Kidney (tissue), 14 donors: ENCODE measurements around the gene CHD5. TPM values are rescaled to one million over a fixed set of nuclear protein-coding genes. Genes with fewer than 3 reads are reported as not detected.

Source experiments
- DNase-seq, 5 donors: peaks; one replicate each; pipeline ENCODE4 v3.0.0-alpha.2; 2013 to 2020
- FAIRE-seq: peaks from 2 replicates; lab custom pipeline; 2012; peaks lifted over from hg19 to GRCh38; lab: Jason Lieb, UNC
- H3K27ac ChIP-seq, 2 donors: one replicate each; pipeline ENCODE4 v1.7.0; 2013; ENCODE audit warnings: low read depth in 2 of 2, low read length in 2 of 2, inconsistent platforms in 1 of 2
- H3K27me3 ChIP-seq: one replicate; pipeline ENCODE4 v1.7.1; 2013; ENCODE audit warnings: low read length, inconsistent platforms; ENCODE audit not compliant: control insufficient read depth, insufficient read depth
- H3K36me3 ChIP-seq, 3 donors: one replicate each; pipeline versions ENCODE4 v1.7.0 to v1.7.1; 2013; ENCODE audit warnings: low read length in 3 of 3, control low read depth in 1 of 3, inconsistent platforms in 1 of 3; ENCODE audit not compliant: insufficient read depth in 3 of 3, control insufficient read depth in 2 of 3
- H3K4me1 ChIP-seq, 3 donors: one replicate each; pipeline versions ENCODE4 v1.7.0 to v1.7.1; 2013; ENCODE audit warnings: low read length in 3 of 3, inconsistent platforms in 1 of 3, low read depth in 1 of 3; ENCODE audit not compliant: control insufficient read depth in 2 of 3, insufficient read depth in 2 of 3
- H3K4me3 ChIP-seq, 3 donors: one replicate each; pipeline versions ENCODE4 v1.7.0 to v1.8.1; 2013; ENCODE audit warnings: low read length in 3 of 3, control low read depth in 1 of 3, inconsistent platforms in 1 of 3
- H3K9ac ChIP-seq, 3 donors: one replicate each; pipeline versions ENCODE4 v1.7.0 to v1.7.1; 2013; ENCODE audit warnings: low read length in 3 of 3, control low read depth in 1 of 3, inconsistent platforms in 1 of 3
- H3K9me3 ChIP-seq, 3 donors: one replicate each; pipeline versions ENCODE4 v1.7.0 to v1.7.1; 2013; ENCODE audit warnings: low read length in 3 of 3, control low read depth in 1 of 3, inconsistent platforms in 1 of 3; ENCODE audit not compliant: control insufficient read depth in 2 of 3, insufficient read depth in 1 of 3
- CTCF ChIP-seq: IDR thresholded peaks from 3 replicates; pipeline ENCODE4 v1.5.1; 2012; ENCODE audit warnings: mild to moderate bottlenecking, moderate library complexity, borderline replicate concordance; ENCODE audit not compliant: insufficient read depth; ENCODE audit errors: extremely low read depth
- intact Hi-C: fragments of 100-400 bp; cut with DNase I; formaldehyde crosslinking; loops from one replicate; pipeline ENCODE4 v1.11.1; 2022
- polyA plus RNA-seq: library from polyadenylated mRNA; stranded (reverse); fragments of 350-450 nt; fragmentation: Illumina TruSeq; extraction: RNeasy Lipid Tissue Mini Kit (QIAGEN cat#74804); gene quantifications from one replicate; pipeline ENCODE4 v1.2.3, GENCODE V29; 2014; ENCODE audit warnings: low read depth, low replicate concordance; ENCODE audit not compliant: insufficient read depth
- total RNA-seq: library from RNA; stranded (reverse); fragmentation: NEBNext Ultra II Directional; extraction: Animal tissue kit (Norgen Biotek cat#: 25700); gene quantifications from one replicate; pipeline ENCODE4 v1.2.1, GENCODE V29; 2021
- donor health status: control.
- donor health status: control.
- donor health status: control.
- donor health status: control.
- donor health status: control.
- donor health status: DM: yes; HTN: yes; CAD: no.
- donor health status: Normal renal cell carcinoma (clear cell type).

Gene CHD5
- total and polyA plus RNA-seq, 2 donors from 2014 or later = 0.54 to 0.85 TPM

DNA sequence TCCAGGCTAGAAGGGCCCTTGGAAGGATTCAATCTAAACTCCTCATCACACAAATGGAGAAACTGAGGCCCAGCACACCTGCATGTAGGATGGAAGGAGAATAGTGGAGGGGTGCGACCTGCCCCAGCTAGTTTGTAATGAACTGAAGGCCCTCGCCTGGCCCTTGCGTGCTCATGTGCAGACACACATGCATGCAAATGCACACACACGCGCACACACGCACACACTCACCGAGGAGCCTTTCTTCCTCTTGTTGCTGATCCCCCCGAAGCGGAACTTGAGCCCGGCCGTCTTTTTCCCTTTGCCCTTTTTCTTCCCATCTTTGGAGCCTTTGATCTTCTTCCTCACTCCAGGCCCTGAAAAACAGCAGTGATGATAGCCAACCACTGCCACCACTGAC is 27.9 kb downstream of the CHD5 start:
- H3K27ac ChIP-seq = no peak overlapping the region
- FAIRE-seq (no peak), DNase-seq (no peak)
- no peaks in the 10 kb centered on the region for H3K36me3 ChIP-seq
- H3K9ac ChIP-seq = no peak overlapping the region
- no peaks in the 10 kb centered on the region for H3K4me1 ChIP-seq
- intact Hi-C loops = no loop called here
- peaks cover 2% of the 10 kb centered on the region for H3K27me3 ChIP-seq
- TF ChIP-seq CTCF = no peak
- peaks cover 0 to 2% (median 0%) of the 10 kb centered on the region in 3 donors for H3K9me3 ChIP-seq
- H3K4me3 ChIP-seq = no peak overlapping the region

DNA sequence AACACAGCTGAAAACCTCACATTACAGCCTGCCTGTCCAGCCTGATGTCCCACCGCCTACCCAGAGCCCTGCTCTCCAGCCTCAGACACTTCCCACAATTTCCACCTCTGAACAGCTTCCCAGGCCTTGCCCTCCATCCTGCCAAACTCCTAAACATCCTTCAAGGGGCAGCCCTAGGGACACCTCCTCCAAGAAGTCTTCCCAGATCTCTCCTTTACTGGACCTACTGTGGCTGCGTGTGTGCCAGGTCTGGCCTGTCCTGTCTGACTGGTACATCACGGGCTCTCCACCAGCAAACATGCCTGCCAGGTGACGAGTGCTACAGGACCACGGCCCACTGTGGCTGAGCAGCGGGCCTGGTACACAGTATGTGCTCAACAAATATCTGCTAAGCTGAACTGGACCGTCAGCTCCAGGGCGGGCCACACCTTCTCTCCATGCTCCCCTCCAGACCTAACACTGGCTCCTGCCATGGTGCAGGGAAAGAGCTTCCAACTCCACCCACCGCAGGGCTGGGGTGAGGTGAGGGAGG is 28.8 kb downstream of the CHD5 start:
- peaks cover 2% of the 10 kb centered on the region for H3K27me3 ChIP-seq
- H3K36me3 ChIP-seq = no peaks in the 10 kb centered on the region
- H3K27ac ChIP-seq = no peak overlapping the region
- intact Hi-C loops = no loop called here
- DNase-seq (no peak), FAIRE-seq (no peak)
- no peak overlapping the region for H3K9ac ChIP-seq
- H3K4me3 ChIP-seq = no peak overlapping the region
- no peak for TF ChIP-seq CTCF
- peaks cover 0 to 2% (median 0%) of the 10 kb centered on the region in 3 donors for H3K9me3 ChIP-seq
- no peaks in the 10 kb centered on the region for H3K4me1 ChIP-seq

DNA sequence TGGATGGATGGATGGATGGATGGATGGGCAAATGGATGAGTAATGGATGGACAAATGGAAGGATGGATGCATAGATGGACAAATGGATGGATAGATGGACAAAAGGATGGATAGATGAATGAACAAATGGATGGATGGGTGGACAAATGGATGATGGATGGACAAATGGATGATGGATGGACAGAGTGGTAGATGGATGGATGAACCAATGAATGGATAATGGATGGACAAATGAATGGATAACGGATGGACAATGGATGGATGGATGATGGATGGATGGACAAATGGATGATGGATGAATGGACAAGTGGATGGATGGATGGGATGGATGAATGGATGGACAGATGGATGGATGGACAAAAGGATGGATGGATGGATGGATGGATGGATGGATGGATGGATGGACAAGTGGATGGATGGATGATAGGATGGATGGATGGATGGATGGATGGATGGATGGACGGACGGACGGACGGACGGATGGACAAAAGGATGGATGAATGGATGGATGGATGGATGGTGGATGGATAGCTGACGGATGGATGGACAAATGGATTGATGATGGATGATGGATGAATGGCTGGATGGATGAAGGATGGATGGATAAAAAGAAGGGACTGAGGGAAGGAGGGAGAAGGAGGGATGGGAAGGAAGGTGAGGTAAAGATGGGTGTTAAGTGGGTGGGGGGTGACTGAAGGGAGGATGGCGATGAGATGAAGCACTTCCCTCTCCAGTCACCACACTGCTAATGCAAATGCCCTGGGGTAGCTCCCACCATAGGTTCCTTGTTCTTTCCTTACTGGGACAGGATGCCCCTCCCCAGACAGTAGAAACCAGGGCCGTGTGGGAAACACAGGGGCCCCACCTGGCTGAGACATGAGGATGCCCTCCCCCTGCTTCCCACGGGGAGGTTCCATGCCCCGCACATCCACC is 29.8 kb downstream of the CHD5 start:
- Histone ChIP-seq H3K4me3 (no peak overlapping the region), H3K9ac (no peak overlapping the region), H3K9me3 (peaks cover 0 to 2% (median 0%) of the 10 kb centered on the region in 3 donors), H3K4me1 (no peaks in the 10 kb centered on the region), H3K36me3 (no peaks in the 10 kb centered on the region), H3K27me3 (peaks cover 2% of the 10 kb centered on the region), H3K27ac (no peak overlapping the region)
- FAIRE-seq (no peak), DNase-seq (no peak)
- intact Hi-C loops = no loop called here
- TF ChIP-seq CTCF = no peak
